Fibroblast of lung (primary cell): ENCODE results near the gene FKBP2.

ENCODE experiments used
- EZH2 ChIP-seq: IDR thresholded peaks from 2 replicates; pipeline ENCODE4 v1.5.1; 2012; ENCODE audit warnings: low read length, control low read depth, mild to moderate bottlenecking; ENCODE audit errors: missing control alignments
- TF ChIP-seq, protein P1 (sequence below), 2 donors: IDR thresholded peaks in 1 of 2; conservative IDR thresholded peaks in 1 of 2; 1 replicate in 1 of 2; 2 replicates in 1 of 2; pipeline ENCODE4 v1.5.1; 2011 to 2012; ENCODE audit warnings: low read length in 2 of 2, control low read depth in 1 of 2, inconsistent platforms in 1 of 2, low read depth in 1 of 2, mild to moderate bottlenecking in 1 of 2

DNA sequence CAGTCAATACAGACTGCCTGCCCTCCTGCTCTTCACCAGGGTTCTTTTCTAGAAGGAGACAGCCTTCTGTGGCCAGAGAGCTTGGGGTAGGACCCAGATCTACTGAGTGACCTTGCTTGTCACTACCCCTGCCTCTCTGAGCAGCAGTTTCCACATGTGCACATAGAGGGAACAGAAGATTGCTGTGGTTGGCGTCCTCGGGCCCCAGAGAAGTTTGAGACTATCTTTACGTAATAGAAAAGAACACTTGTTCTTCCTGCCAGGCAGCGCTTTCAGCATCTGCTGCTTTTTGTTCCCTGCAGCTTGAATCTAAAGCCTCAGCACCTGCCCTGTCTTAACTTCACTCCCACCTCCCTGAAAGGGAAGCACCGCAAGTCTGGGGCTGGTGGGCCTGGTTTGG is 1.9 kb upstream of the FKBP2 start:
- TF ChIP-seq, protein P1, sequence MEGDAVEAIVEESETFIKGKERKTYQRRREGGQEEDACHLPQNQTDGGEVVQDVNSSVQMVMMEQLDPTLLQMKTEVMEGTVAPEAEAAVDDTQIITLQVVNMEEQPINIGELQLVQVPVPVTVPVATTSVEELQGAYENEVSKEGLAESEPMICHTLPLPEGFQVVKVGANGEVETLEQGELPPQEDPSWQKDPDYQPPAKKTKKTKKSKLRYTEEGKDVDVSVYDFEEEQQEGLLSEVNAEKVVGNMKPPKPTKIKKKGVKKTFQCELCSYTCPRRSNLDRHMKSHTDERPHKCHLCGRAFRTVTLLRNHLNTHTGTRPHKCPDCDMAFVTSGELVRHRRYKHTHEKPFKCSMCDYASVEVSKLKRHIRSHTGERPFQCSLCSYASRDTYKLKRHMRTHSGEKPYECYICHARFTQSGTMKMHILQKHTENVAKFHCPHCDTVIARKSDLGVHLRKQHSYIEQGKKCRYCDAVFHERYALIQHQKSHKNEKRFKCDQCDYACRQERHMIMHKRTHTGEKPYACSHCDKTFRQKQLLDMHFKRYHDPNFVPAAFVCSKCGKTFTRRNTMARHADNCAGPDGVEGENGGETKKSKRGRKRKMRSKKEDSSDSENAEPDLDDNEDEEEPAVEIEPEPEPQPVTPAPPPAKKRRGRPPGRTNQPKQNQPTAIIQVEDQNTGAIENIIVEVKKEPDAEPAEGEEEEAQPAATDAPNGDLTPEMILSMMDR (conservative IDR thresholded peaks at IDR 0.05 in 1 of 2, IDR thresholded peaks at IDR 0.05 in 1 of 2; ENCODE audit: low read depth in 1 of 2, low read length in 2 of 2) = no peak
- no peak for TF ChIP-seq EZH2
